ENCODE results near the gene SLC38A11. TPM values are rescaled to one million over a fixed set of nuclear protein-coding genes. Genes with fewer than 3 reads are reported as not detected.
"Not testable (repeated sequence)": the region's sequence is repeated elsewhere in the genome, so short reads cannot be mapped to it uniquely, and the experiment has no call there.

The SLC38A11 gene
- total RNA-seq, 2 donors from 2014 or later: not detected

GRCh38 chr2:164986027-164986426 is 30.7 kb upstream of the SLC38A11 start:
- not testable (repeated sequence) for H3K4me3 ChIP-seq (ENCODE audit: low read length); H3K36me3 ChIP-seq (ENCODE audit: control insufficient read depth, insufficient read depth, low read length); H3K27ac ChIP-seq (ENCODE audit: low read depth, low read length); H3K9ac ChIP-seq (ENCODE audit: extremely low read depth, low read length, poor library complexity, severe bottlenecking); H3K27me3 Mint-ChIP-seq (ENCODE audit: insufficient read depth); H3K4me3 Mint-ChIP-seq; H3K27me3 ChIP-seq (ENCODE audit: control insufficient read depth, insufficient read depth, low read length, poor library complexity, severe bottlenecking); H3K4me1 Mint-ChIP-seq; H3K9me3 Mint-ChIP-seq; H3K27ac Mint-ChIP-seq; H3K36me3 Mint-ChIP-seq (ENCODE audit: low read depth); DNase-seq; H3K4me1 ChIP-seq (ENCODE audit: control insufficient read depth, insufficient read depth, low read length)
- 67 to 91% methylated on average over 2 to 3 of the region's 3 CpGs for WGBS, 2 experiments (ENCODE audit: insufficient coverage in 1 of 2, insufficient read length in 1 of 2)
- H3K9me3 ChIP-seq (ENCODE audit: control insufficient read depth, low read length): peaks cover 16% of the 10 kb centered on the region

GRCh38 chr2:164984428-164984827 is 29.1 kb upstream of the SLC38A11 start:
- no peak for TF ChIP-seq CTCF (conservative IDR thresholded peaks at IDR 0.05)
- Histone ChIP-seq H3K9me3 (ENCODE audit: control insufficient read depth, low read length) (peaks cover 16% of the 10 kb centered on the region), H3K27me3 (ENCODE audit: control insufficient read depth, insufficient read depth, low read length, poor library complexity, severe bottlenecking) (no peaks in the 10 kb centered on the region), H3K27ac (ENCODE audit: low read depth, low read length) (no peak overlapping the region), H3K4me3 (ENCODE audit: low read length) (no peak overlapping the region), H3K9ac (ENCODE audit: extremely low read depth, low read length, poor library complexity, severe bottlenecking) (no peak overlapping the region), H3K4me1 (ENCODE audit: control insufficient read depth, insufficient read depth, low read length) (no peaks in the 10 kb centered on the region), H3K36me3 (ENCODE audit: control insufficient read depth, insufficient read depth, low read length) (no peaks in the 10 kb centered on the region)
- Mint-ChIP-seq H3K9me3 (peaks cover 7% of the 10 kb centered on the region), H3K4me3 (no peak overlapping the region), H3K4me1 (no peaks in the 10 kb centered on the region), H3K27ac (no peak overlapping the region), H3K36me3 (ENCODE audit: low read depth) (no peaks in the 10 kb centered on the region), H3K27me3 (ENCODE audit: insufficient read depth) (no peaks in the 10 kb centered on the region)
- no peak for DNase-seq
- WGBS, 2 experiments (ENCODE audit: insufficient coverage in 1 of 2, insufficient read length in 1 of 2): 88% methylated on average over 3 of the region's 3 CpGs; no CpG with 5 or more reads in 1 of the 2 experiments

GRCh38 chr2:164981217-164981990 is 26.1 kb upstream of the SLC38A11 start:
- no peak overlapping the region for H3K9ac ChIP-seq (ENCODE audit: extremely low read depth, low read length, poor library complexity, severe bottlenecking)
- Mint-ChIP-seq H3K27me3 (ENCODE audit: insufficient read depth) (no peaks in the 10 kb centered on the region), H3K9me3 (peaks cover 7% of the 10 kb centered on the region), H3K27ac (no peak overlapping the region), H3K36me3 (ENCODE audit: low read depth) (no peaks in the 10 kb centered on the region), H3K4me1 (no peaks in the 10 kb centered on the region), H3K4me3 (no peak overlapping the region)
- no peaks in the 10 kb centered on the region for H3K4me1 ChIP-seq (ENCODE audit: control insufficient read depth, insufficient read depth, low read length)
- no peak for TF ChIP-seq CTCF (conservative IDR thresholded peaks at IDR 0.05)
- H3K27ac ChIP-seq (ENCODE audit: low read depth, low read length): no peak overlapping the region
- H3K36me3 ChIP-seq (ENCODE audit: control insufficient read depth, insufficient read depth, low read length): no peaks in the 10 kb centered on the region
- peaks cover 16% of the 10 kb centered on the region for H3K9me3 ChIP-seq (ENCODE audit: control insufficient read depth, low read length)
- H3K27me3 ChIP-seq (ENCODE audit: control insufficient read depth, insufficient read depth, low read length, poor library complexity, severe bottlenecking): no peaks in the 10 kb centered on the region
- no peak overlapping the region for H3K4me3 ChIP-seq (ENCODE audit: low read length)
- 88 to 91% methylated on average over 3 to 7 of the region's 7 CpGs for WGBS, 2 experiments (ENCODE audit: insufficient coverage in 1 of 2, insufficient read length in 1 of 2)
- no peak for DNase-seq

GRCh38 chr2:164980688-164981087 is 25.4 kb upstream of the SLC38A11 start:
- not testable (repeated sequence) for H3K9me3 Mint-ChIP-seq; H3K4me3 ChIP-seq (ENCODE audit: low read length); H3K4me1 ChIP-seq (ENCODE audit: control insufficient read depth, insufficient read depth, low read length); H3K27ac ChIP-seq (ENCODE audit: low read depth, low read length); H3K36me3 Mint-ChIP-seq (ENCODE audit: low read depth); H3K4me3 Mint-ChIP-seq; H3K4me1 Mint-ChIP-seq; H3K36me3 ChIP-seq (ENCODE audit: control insufficient read depth, insufficient read depth, low read length); H3K27me3 ChIP-seq (ENCODE audit: control insufficient read depth, insufficient read depth, low read length, poor library complexity, severe bottlenecking); H3K9ac ChIP-seq (ENCODE audit: extremely low read depth, low read length, poor library complexity, severe bottlenecking); H3K27me3 Mint-ChIP-seq (ENCODE audit: insufficient read depth); DNase-seq; H3K27ac Mint-ChIP-seq
- 92 to 100% methylated on average over 1 to 2 of the region's 2 CpGs for WGBS, 2 experiments (ENCODE audit: insufficient coverage in 1 of 2, insufficient read length in 1 of 2)
- peaks cover 16% of the 10 kb centered on the region for H3K9me3 ChIP-seq (ENCODE audit: control insufficient read depth, low read length)

Measured in endodermal cell (in vitro differentiated cells).